Neuronal stem cell (in vitro differentiated cells): ENCODE data around the gene IDH3B.

Experiments
- DNase-seq: peaks from one replicate; pipeline ENCODE4 v3.0.0-alpha.2; 2013; ENCODE audit warnings: low spot score
- H2AFZ ChIP-seq: one replicate; pipeline ENCODE4 v1.6.1; 2013; ENCODE audit warnings: mild to moderate bottlenecking, low read length, inconsistent platforms
- H2AK5ac ChIP-seq: 2 replicates; pipeline ENCODE4 v1.6.1; 2013; ENCODE audit warnings: low read depth, mild to moderate bottlenecking, inconsistent platforms, low read length, moderate library complexity, mixed read lengths
- H2BK120ac ChIP-seq: 2 replicates; pipeline ENCODE4 v1.6.1; 2013; ENCODE audit warnings: low read depth, mild to moderate bottlenecking, inconsistent platforms, low read length, moderate library complexity, mixed read lengths
- H2BK12ac ChIP-seq: one replicate; pipeline ENCODE4 v1.6.1; 2013; ENCODE audit warnings: low read length, inconsistent platforms
- H2BK15ac ChIP-seq: 2 replicates; pipeline ENCODE4 v1.6.1; 2013; ENCODE audit warnings: mild to moderate bottlenecking, low read length, inconsistent platforms, mixed read lengths
- H2BK5ac ChIP-seq: one replicate; pipeline ENCODE4 v1.6.1; 2013; ENCODE audit warnings: inconsistent platforms, mild to moderate bottlenecking, low read length, moderate library complexity
- H3K14ac ChIP-seq: one replicate; pipeline ENCODE4 v1.6.1; 2013; ENCODE audit warnings: low read length, inconsistent platforms
- H3K18ac ChIP-seq: 2 replicates; pipeline ENCODE4 v1.6.1; 2013; ENCODE audit warnings: low read length, inconsistent platforms
- H3K23ac ChIP-seq: 2 replicates; pipeline ENCODE4 v1.6.1; 2013; ENCODE audit warnings: low read depth, mild to moderate bottlenecking, mixed read lengths, low read length, inconsistent platforms; ENCODE audit not compliant: poor library complexity
- H3K27ac ChIP-seq: replicated peaks from 3 replicates; pipeline ENCODE4 v1.5.1; 2013; ENCODE audit warnings: low read length, inconsistent platforms
- H3K27me3 ChIP-seq, 3 experiments: 2 replicates each; pipeline ENCODE4 v1.6.1; 2013; ENCODE audit warnings: low read length in 3 of 3, mild to moderate bottlenecking in 2 of 3, inconsistent platforms in 1 of 3, low read depth in 1 of 3, mixed read lengths in 1 of 3, moderate library complexity in 1 of 3; ENCODE audit not compliant: control insufficient read depth in 3 of 3, insufficient read depth in 3 of 3
- H3K36me3 ChIP-seq, 2 donors: replicated peaks in 1 of 2; 2 replicates each; pipeline ENCODE4 v1.6.1; 2013; ENCODE audit warnings: low read length in 2 of 2; ENCODE audit not compliant: control insufficient read depth in 2 of 2, insufficient read depth in 2 of 2
- H3K4ac ChIP-seq: 2 replicates; pipeline ENCODE4 v1.6.1; 2013; ENCODE audit warnings: inconsistent platforms, mild to moderate bottlenecking, low read length, moderate library complexity
- H3K4me1 ChIP-seq, 2 donors: 1 replicate in 1 of 2; 2 replicates in 1 of 2; pipeline ENCODE4 v1.6.1; 2013; ENCODE audit warnings: low read length in 2 of 2, low read depth in 1 of 2; ENCODE audit not compliant: control insufficient read depth in 2 of 2, insufficient read depth in 1 of 2
- H3K4me2 ChIP-seq: one replicate; pipeline ENCODE4 v1.6.1; 2013; ENCODE audit warnings: mild to moderate bottlenecking, low read length, inconsistent platforms; ENCODE audit not compliant: insufficient read depth, poor library complexity, severe bottlenecking
- H3K4me3 ChIP-seq, 2 donors: 2 replicates each; pipeline ENCODE4 v1.5.1; 2013; ENCODE audit warnings: low read length in 2 of 2, mild to moderate bottlenecking in 2 of 2, inconsistent platforms in 1 of 2, moderate library complexity in 1 of 2
- H3K79me1 ChIP-seq: one replicate; pipeline ENCODE4 v1.6.1; 2013; ENCODE audit warnings: low read depth, mild to moderate bottlenecking, inconsistent platforms, low read length, moderate library complexity
- H3K9ac ChIP-seq: one replicate; pipeline ENCODE4 v1.6.1; 2013; ENCODE audit warnings: mild to moderate bottlenecking, low read depth, low read length, inconsistent platforms; ENCODE audit not compliant: poor library complexity
- H3K9me3 ChIP-seq, 2 donors: replicated peaks in 1 of 2; 2 replicates each; pipeline versions ENCODE3 to v1.6.1; 2013; ENCODE audit warnings: low read length in 2 of 2, mild to moderate bottlenecking in 2 of 2, inconsistent platforms in 1 of 2, low read depth in 1 of 2, mixed read lengths in 1 of 2, moderate library complexity in 1 of 2; ENCODE audit not compliant: control insufficient read depth in 2 of 2, insufficient read depth in 1 of 2
- H4K8ac ChIP-seq: one replicate; pipeline ENCODE4 v1.6.1; 2013; ENCODE audit warnings: low read depth, mild to moderate bottlenecking, inconsistent platforms, low read length, moderate library complexity
- H4K91ac ChIP-seq: one replicate; pipeline ENCODE4 v1.6.1; 2013; ENCODE audit warnings: low read length, low read depth, mild to moderate bottlenecking, inconsistent platforms; ENCODE audit not compliant: poor library complexity
- WGBS, 2 donors: extraction: QIAGEN DNeasy Blood & Tissue Kit; methylation state at CpG; one replicate each; pipeline ENCODE4 v1.1.7; 2013; ENCODE audit warnings: missing lambda C conversion rate in 2 of 2, mixed read lengths in 1 of 2; ENCODE audit not compliant: insufficient read length in 2 of 2, insufficient replicate concordance in 1 of 2; ENCODE audit errors: extremely low coverage in 2 of 2; 5-methylcytosine and 5-hydroxymethylcytosine counted together

IDH3B gene

GRCh38 chr20:2625062-2625461 is 39.0 kb downstream of the IDH3B start:
- Histone ChIP-seq H2AFZ (no peak overlapping the region), H3K4me2 (no peak overlapping the region), H3K9me3 (peaks cover 0 to 6% of the 10 kb centered on the region in 2 donors), H3K4me1 (no peaks in the 10 kb centered on the region), H4K91ac (no peak overlapping the region), H3K27me3 (peaks cover 0 to 27% (median 0%) of the 10 kb centered on the region in 3 experiments), H3K9ac (no peak overlapping the region), H3K36me3 (no peaks in the 10 kb centered on the region), H2BK120ac (no peak overlapping the region), H4K8ac (no peak overlapping the region), H2BK5ac (no peak overlapping the region), H3K14ac (no peak overlapping the region), H2BK12ac (no peak overlapping the region), H2BK15ac (no peak overlapping the region), H3K27ac (no peak overlapping the region), H3K23ac (no peak overlapping the region), H3K4ac (no peak overlapping the region), H3K18ac (no peak overlapping the region), H3K4me3 (no peak overlapping the region), H3K79me1 (no peaks in the 10 kb centered on the region), H2AK5ac (no peak overlapping the region)
- no CpG with 5 or more reads among the region's 2 CpGs for WGBS, 2 donors
- DNase-seq, result no peak

GRCh38 chr20:2624190-2624589 is 39.8 kb downstream of the IDH3B start:
- Histone ChIP-seq H3K9ac (no peak overlapping the region), H2BK5ac (no peak overlapping the region), H3K27ac (no peak overlapping the region), H2AFZ (no peak overlapping the region), H3K79me1 (no peaks in the 10 kb centered on the region), H2BK120ac (no peak overlapping the region), H4K91ac (no peak overlapping the region), H3K23ac (no peak overlapping the region), H3K4ac (no peak overlapping the region), H4K8ac (no peak overlapping the region), H3K4me3 (no peak overlapping the region), H3K4me1 (no peaks in the 10 kb centered on the region), H3K18ac (no peak overlapping the region), H2AK5ac (no peak overlapping the region), H2BK15ac (no peak overlapping the region), H3K14ac (no peak overlapping the region), H3K9me3 (peaks cover 0 to 9% of the 10 kb centered on the region in 2 donors), H2BK12ac (no peak overlapping the region), H3K4me2 (no peak overlapping the region), H3K36me3 (no peaks in the 10 kb centered on the region), H3K27me3 (peaks cover 0 to 27% (median 0%) of the 10 kb centered on the region in 3 experiments)
- no CpG with 5 or more reads among the region's 4 CpGs for WGBS, 2 donors
- no peak for DNase-seq

- Histone ChIP-seq H2BK12ac (no peak overlapping the region), H3K14ac (no peak overlapping the region), H3K36me3 (no peaks in the 10 kb centered on the region), H3K18ac (no peak overlapping the region), H3K9me3 (peaks cover 0 to 4% of the 10 kb centered on the region in 2 donors), H2BK15ac (no peak overlapping the region), H3K9ac (no peak overlapping the region), H4K91ac (no peak overlapping the region), H4K8ac (no peak overlapping the region), H2BK5ac (no peak overlapping the region), H3K4me1 (no peaks in the 10 kb centered on the region), H3K27me3 (peaks cover 0 to 41% (median 0%) of the 10 kb centered on the region in 3 experiments), H2AK5ac (no peak overlapping the region), H3K27ac (no peak overlapping the region), H3K79me1 (no peaks in the 10 kb centered on the region), H2AFZ (no peak overlapping the region), H3K4me2 (no peak overlapping the region), H3K23ac (no peak overlapping the region), H3K4me3 (no peak overlapping the region), H2BK120ac (no peak overlapping the region), H3K4ac (no peak overlapping the region)
- no CpG with 5 or more reads among the region's 3 CpGs for WGBS, 2 donors
- no peak for DNase-seq
Measured at GRCh38 chr20:2619961-2620595, 43.9 kb downstream of the IDH3B start.

DNA sequence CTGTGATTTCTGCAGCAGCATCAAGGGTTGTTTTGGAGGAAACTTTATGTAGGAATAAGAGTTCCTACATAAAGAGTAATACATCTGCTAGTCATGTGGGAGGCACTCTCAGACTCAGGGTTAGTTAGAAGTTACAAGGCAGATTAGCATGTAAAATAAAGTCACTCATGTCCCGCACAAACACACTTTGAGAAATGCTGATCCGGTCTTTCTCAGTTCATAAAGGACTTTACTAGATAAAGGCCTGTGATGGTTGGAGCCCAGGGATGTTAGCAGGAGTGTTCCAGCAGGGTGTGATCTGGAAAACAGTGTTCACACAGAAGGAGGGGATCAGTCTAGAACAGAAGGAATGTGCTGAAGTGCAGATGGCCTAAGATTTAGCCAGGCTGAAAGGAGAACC is 44.7 kb downstream of the IDH3B start:
- no peak overlapping the region for H3K4me3 ChIP-seq
- H3K14ac ChIP-seq, result no peak overlapping the region
- H3K4me1 ChIP-seq, result no peaks in the 10 kb centered on the region
- H3K23ac ChIP-seq, result no peak overlapping the region
- H3K27ac ChIP-seq, result no peak overlapping the region
- H2AFZ ChIP-seq, result no peak overlapping the region
- no peak overlapping the region for H4K8ac ChIP-seq
- H3K4me2 ChIP-seq, result no peak overlapping the region
- no peaks in the 10 kb centered on the region for H3K79me1 ChIP-seq
- no CpG with 5 or more reads among the region's 2 CpGs for WGBS, 2 donors
- no peak for DNase-seq
- no peak overlapping the region for H2BK5ac ChIP-seq
- peaks cover 0 to 36% (median 0%) of the 10 kb centered on the region in 3 experiments for H3K27me3 ChIP-seq
- H2BK12ac ChIP-seq, result no peak overlapping the region
- no peak overlapping the region for H4K91ac ChIP-seq
- no peaks in the 10 kb centered on the region for H3K36me3 ChIP-seq
- no peak overlapping the region for H2BK15ac ChIP-seq
- no peak overlapping the region for H2BK120ac ChIP-seq
- no peak overlapping the region for H3K4ac ChIP-seq
- H3K9ac ChIP-seq, result no peak overlapping the region
- H3K9me3 ChIP-seq, result peaks cover 0 to 4% of the 10 kb centered on the region in 2 donors
- H3K18ac ChIP-seq, result no peak overlapping the region
- H2AK5ac ChIP-seq, result no peak overlapping the region
